ENCODE measurements around the gene HOXB3. TPM values are rescaled to one million over a fixed set of nuclear protein-coding genes. Genes with fewer than 3 reads are reported as not detected.

Gene HOXB3
- total RNA-seq, 2 experiments from 2014 or later: 1.4 to 2.0 TPM

DNA sequence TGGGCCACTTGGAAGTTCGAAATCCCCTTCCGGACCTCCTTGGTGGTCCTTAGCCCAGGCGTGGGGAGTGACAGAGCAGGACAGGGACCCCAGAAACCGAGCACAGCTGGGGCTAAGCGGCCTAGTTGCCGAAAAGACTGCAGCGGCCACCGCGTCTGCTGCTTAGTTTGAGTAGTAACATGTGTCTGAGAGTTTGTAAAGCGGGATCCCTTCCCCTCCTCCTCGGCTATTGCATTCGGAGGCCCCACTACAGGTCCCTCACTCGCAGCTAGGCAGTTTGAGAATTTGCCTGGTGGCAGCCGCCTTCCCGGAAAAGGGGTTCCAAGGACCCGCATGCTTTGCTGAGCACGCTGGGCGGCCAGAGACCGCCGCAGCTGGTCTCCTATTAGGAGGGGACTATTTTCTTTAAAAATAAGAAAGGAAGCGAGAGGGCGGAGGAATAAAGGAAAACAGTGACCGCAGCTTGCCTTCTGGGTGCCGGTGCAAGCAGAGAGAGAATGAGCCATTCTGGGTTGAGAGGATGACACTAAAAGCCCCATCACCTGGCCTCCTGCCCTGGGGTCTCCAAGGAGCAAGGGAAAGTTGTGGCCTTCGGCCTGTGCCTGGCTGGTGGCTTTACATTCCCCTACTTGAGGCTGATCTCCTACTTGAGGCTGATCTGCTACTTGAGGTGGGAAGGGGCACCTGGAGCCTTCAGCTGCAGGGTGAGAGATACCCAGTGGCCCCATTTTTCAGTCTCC, 4.7 kb upstream of the HOXB3 start:
- intact Hi-C loops (cut with micrococcal nuclease): no loop called here
- Mint-ChIP-seq H3K27me3 (peaks cover 79% of the 10 kb centered on the region), H3K36me3 (ENCODE audit: low read depth) (no peaks in the 10 kb centered on the region), H3K4me1 (ENCODE audit: low read depth) (peaks cover 31% of the 10 kb centered on the region), H3K9me3 (no peaks in the 10 kb centered on the region), H3K27ac (no peak overlapping the region), H3K4me3 (no peak overlapping the region)
- ChIA-PET POLR2A (interaction anchor here (0.6 to 1.2 kb wide), 3 partner anchors 14 to 297 kb away, joined by 3 to 4 read pairs (median 4); no protein-coding TSS in a partner anchor), CTCF (interaction anchor here (0.9 to 5.7 kb wide), 16 partner anchors 7 to 514 kb away, joined by 3 to 59 read pairs (median 9); partner anchors contain the start of genes HOXB6, HOXB8 and HOXB9)
- DNase-seq (no peak), ATAC-seq (no peak)
- TF ChIP-seq, protein P1, sequence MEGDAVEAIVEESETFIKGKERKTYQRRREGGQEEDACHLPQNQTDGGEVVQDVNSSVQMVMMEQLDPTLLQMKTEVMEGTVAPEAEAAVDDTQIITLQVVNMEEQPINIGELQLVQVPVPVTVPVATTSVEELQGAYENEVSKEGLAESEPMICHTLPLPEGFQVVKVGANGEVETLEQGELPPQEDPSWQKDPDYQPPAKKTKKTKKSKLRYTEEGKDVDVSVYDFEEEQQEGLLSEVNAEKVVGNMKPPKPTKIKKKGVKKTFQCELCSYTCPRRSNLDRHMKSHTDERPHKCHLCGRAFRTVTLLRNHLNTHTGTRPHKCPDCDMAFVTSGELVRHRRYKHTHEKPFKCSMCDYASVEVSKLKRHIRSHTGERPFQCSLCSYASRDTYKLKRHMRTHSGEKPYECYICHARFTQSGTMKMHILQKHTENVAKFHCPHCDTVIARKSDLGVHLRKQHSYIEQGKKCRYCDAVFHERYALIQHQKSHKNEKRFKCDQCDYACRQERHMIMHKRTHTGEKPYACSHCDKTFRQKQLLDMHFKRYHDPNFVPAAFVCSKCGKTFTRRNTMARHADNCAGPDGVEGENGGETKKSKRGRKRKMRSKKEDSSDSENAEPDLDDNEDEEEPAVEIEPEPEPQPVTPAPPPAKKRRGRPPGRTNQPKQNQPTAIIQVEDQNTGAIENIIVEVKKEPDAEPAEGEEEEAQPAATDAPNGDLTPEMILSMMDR (IDR thresholded peaks at IDR 0.05): no peak

DNA sequence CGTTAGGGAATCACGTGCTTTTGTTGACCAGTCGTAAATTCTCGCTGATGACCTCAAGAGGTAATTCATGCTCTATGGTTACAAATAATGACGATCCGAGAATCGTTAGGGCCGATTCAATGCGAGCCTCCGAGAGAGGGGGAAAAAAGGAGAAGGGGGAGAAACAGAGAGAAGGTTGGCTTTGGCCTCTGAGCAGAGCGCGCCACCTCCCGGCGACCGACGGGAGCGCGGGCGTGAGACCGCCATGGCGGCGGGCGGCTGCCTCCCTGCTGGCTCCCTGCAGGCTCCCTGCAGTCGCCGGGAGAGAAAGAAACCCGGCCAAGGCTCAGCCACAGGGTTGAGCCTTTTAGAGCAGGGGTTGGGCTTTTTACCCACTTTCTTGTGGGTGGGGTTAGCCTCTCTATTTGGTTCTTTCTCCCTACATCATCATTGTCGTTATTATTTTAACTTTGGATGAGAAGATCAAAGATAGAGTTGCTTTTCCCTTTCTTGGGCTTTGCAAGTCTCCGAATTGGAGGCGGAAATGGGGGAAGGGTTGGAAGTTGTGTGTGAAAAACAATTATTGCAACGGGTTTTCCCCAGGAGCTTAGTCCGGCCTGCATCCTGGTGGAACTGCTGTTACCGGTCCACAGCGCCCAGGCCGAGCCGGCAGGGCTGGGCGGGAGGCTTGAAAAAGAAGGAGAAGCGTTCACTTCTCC, 3.9 kb upstream of the HOXB3 start:
- Mint-ChIP-seq H3K36me3 (ENCODE audit: low read depth) (no peaks in the 10 kb centered on the region), H3K4me1 (ENCODE audit: low read depth) (peaks cover 35% of the 10 kb centered on the region), H3K27me3 (peaks cover 77% of the 10 kb centered on the region), H3K27ac (no peak overlapping the region), H3K4me3 (peak overlapping the region; percentile 67), H3K9me3 (no peaks in the 10 kb centered on the region)
- peak; percentile 86 for DNase-seq
- ChIA-PET POLR2A (interaction anchor here (0.6 to 0.9 kb wide), 2 partner anchors 32 to 296 kb away, joined by 3 to 4 read pairs; partner anchors contain the start of gene HOXB9), CTCF (interaction anchor here (0.7 to 5.7 kb wide), 47 partner anchors 13 to 568 kb away, joined by 3 to 59 read pairs (median 6); partner anchors contain the start of genes HOXB6 and HOXB8)
- intact Hi-C loops (cut with micrococcal nuclease): no loop called here
- peak; percentile 78 for ATAC-seq
- TF ChIP-seq, protein P1 (IDR thresholded peaks at IDR 0.05): peak; percentile 88

DNA sequence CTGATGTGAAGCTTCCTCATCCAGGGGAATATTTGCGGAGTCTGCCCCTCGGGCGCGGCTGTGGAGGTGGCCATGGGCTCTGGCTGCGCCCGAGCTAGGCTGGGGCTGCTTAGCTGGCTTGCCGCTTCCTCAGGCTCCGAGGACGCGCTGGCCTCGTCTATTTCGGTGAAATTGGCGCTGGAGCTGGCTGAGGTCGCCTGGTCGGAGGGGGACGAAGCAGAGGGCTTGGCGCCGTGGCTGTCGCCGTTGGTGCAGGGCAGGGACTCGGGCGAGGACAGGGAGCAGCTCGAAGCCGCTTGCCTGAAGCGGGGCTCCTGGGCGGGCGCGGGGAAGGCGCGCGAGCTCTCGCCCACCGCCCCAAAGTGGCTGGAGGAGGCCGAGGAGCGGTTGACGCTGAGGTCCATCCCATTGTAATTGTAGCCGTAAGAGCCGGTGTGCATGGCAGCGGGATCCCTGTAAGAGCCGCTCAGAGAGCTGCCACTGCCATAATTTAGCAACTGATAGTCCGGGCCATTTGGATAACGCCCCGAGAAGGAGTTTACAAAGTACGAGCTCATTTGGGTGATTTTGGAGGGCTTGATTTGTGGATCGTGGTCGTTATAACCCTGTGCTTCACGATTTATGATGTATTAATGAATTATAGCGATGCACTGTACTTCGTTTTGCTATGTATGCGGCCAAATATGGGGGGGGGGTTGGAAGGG, 3.2 kb upstream of the HOXB3 start, which contains the start of gene HOXB5:
Gene HOXB5, minus strand, starts transcription at position 654 of the 704 bp plus-strand sequence. Its CDS starts 97 bp downstream, at position 557.
- ATAC-seq (no peak), DNase-seq (peak; percentile 40)
- Mint-ChIP-seq H3K27me3 (peaks cover 77% of the 10 kb centered on the region), H3K4me3 (peak within 1 kb of the TSS; percentile 67), H3K36me3 (ENCODE audit: low read depth) (no peaks in the 10 kb centered on the region), H3K4me1 (ENCODE audit: low read depth) (peaks cover 34% of the 10 kb centered on the region), H3K27ac (no peak within 1 kb of the TSS), H3K9me3 (no peaks in the 10 kb centered on the region)
- TF ChIP-seq, protein P1 (IDR thresholded peaks at IDR 0.05): no peak
- ChIA-PET CTCF (interaction anchor here (0.6 to 5.7 kb wide), 86 partner anchors 14 to 567 kb away, joined by 3 to 59 read pairs (median 5); partner anchors contain the start of genes HOXB4, HOXB6, HOXB8 and HOXB9), POLR2A (interaction anchor here (0.5 to 0.9 kb wide), 3 partner anchors 33 to 300 kb away, joined by 3 read pairs; partner anchors contain the start of gene HOXB9)
- intact Hi-C loops (cut with micrococcal nuclease): no loop called here

DNA sequence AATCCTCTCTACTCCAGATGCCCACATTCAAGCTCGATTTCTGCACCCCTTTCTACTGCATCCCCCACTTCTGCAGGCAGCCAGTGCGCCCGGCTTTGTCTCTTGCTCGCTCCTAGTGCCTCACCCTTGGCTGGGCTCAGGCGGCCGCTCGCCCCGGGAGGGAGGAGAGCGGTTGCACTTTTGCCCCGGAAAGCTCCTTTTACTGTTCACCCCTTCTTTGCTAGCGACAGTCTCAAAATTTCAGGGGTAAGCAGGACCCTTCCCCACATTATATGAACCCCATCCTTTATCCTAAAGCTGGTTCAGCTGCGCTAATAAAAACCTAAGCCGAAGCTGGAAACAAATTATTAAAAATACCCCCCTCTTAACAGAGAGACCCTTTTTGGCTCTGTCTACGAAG, 2.5 kb upstream of the HOXB3 start:
- intact Hi-C loops (cut with micrococcal nuclease): no loop called here

More for the DNA sequence above, 2.5 kb upstream of the HOXB3 start:
- H3K36me3 Mint-ChIP-seq (ENCODE audit: low read depth): no peaks in the 10 kb centered on the region
- H3K27me3 Mint-ChIP-seq: peaks cover 78% of the 10 kb centered on the region
- peak overlapping the region; percentile 67 for H3K4me3 Mint-ChIP-seq
- TF ChIP-seq, protein P1 (IDR thresholded peaks at IDR 0.05): no peak
- H3K4me1 Mint-ChIP-seq (ENCODE audit: low read depth): peaks cover 29% of the 10 kb centered on the region
- no peaks in the 10 kb centered on the region for H3K9me3 Mint-ChIP-seq
- DNase-seq (peak; percentile 46), ATAC-seq (no peak)
- H3K27ac Mint-ChIP-seq: peak overlapping the region; percentile 17
- ChIA-PET POLR2A (interaction anchor here (0.9 kb wide), 1 partner anchor 100 kb away, joined by 3 read pairs; no protein-coding TSS in a partner anchor), CTCF (interaction anchor here (0.8 to 5.7 kb wide), 74 partner anchors 14 to 567 kb away, joined by 3 to 59 read pairs (median 6); partner anchors contain the start of genes HOXB4, HOXB6, HOXB8 and HOXB9)
